Measurements from ENCODE around the gene JUN.
"Not testable (repeated sequence)": the region's sequence is repeated elsewhere in the genome, so short reads cannot be mapped to it uniquely, and the experiment has no call there.

The JUN gene

GRCh38 chr1:58809325-58810010 lies 25.6 kb upstream of the JUN start:
- in situ Hi-C loops (cut with MboI; ENCODE audit: low sequenced_read_pairs): no loop called here

- in situ Hi-C loops (cut with MboI; ENCODE audit: low sequenced_read_pairs): no loop called here
Observed at GRCh38 chr1:58808077-58808476, 24.2 kb upstream of the JUN start.

- in situ Hi-C loops (cut with MboI; ENCODE audit: low sequenced_read_pairs): no loop called here
Observed at GRCh38 chr1:58805716-58806571, 22.1 kb upstream of the JUN start.

- in situ Hi-C loops (cut with MboI; ENCODE audit: low sequenced_read_pairs): no loop called here
Observed at GRCh38 chr1:58804853-58805565, 21.2 kb upstream of the JUN start.

GRCh38 chr1:58803858-58804257 lies 20.0 kb upstream of the JUN start:
- in situ Hi-C loops (cut with MboI; ENCODE audit: low sequenced_read_pairs): no loop called here

- in situ Hi-C loops (cut with MboI; ENCODE audit: low sequenced_read_pairs): no loop called here
Observed at GRCh38 chr1:58802640-58803399, 19.0 kb upstream of the JUN start.

- in situ Hi-C loops (cut with MboI; ENCODE audit: low sequenced_read_pairs): not testable (repeated sequence)
Observed at GRCh38 chr1:58801286-58801685, 17.4 kb upstream of the JUN start.

- in situ Hi-C loops (cut with MboI; ENCODE audit: low sequenced_read_pairs): no loop called here
Observed at GRCh38 chr1:58799650-58800049, 15.8 kb upstream of the JUN start.

- in situ Hi-C loops (cut with MboI; ENCODE audit: low sequenced_read_pairs): no loop called here
Observed at GRCh38 chr1:58798910-58799442, 15.1 kb upstream of the JUN start.

GRCh38 chr1:58796416-58796815 lies 12.6 kb upstream of the JUN start:
- in situ Hi-C loops (cut with MboI; ENCODE audit: low sequenced_read_pairs): no loop called here

GRCh38 chr1:58794585-58794984 lies 10.7 kb upstream of the JUN start:
- in situ Hi-C loops (cut with MboI; ENCODE audit: low sequenced_read_pairs): no loop called here

- in situ Hi-C loops (cut with MboI; ENCODE audit: low sequenced_read_pairs): no loop called here
Observed at GRCh38 chr1:58792846-58793245, 9.0 kb upstream of the JUN start.

GRCh38 chr1:58791106-58791505 lies 7.3 kb upstream of the JUN start:
- in situ Hi-C loops (cut with MboI; ENCODE audit: low sequenced_read_pairs): no loop called here

- in situ Hi-C loops (cut with MboI; ENCODE audit: low sequenced_read_pairs): no loop called here
Observed at GRCh38 chr1:58789996-58790660, 6.3 kb upstream of the JUN start.

- in situ Hi-C loops (cut with MboI; ENCODE audit: low sequenced_read_pairs): no loop called here
Observed at GRCh38 chr1:58789322-58789856, 5.5 kb upstream of the JUN start.

GRCh38 chr1:58788259-58788658 lies 4.4 kb upstream of the JUN start:
- in situ Hi-C loops (cut with MboI; ENCODE audit: low sequenced_read_pairs): no loop called here

GRCh38 chr1:58786927-58787245 lies 3.0 kb upstream of the JUN start:
- in situ Hi-C loops (cut with MboI; ENCODE audit: low sequenced_read_pairs): no loop called here

GRCh38 chr1:58786184-58786926 lies 2.5 kb upstream of the JUN start:
- in situ Hi-C loops (cut with MboI; ENCODE audit: low sequenced_read_pairs): no loop called here

GRCh38 chr1:58785442-58786058 lies 1.7 kb upstream of the JUN start:
- in situ Hi-C loops (cut with MboI; ENCODE audit: low sequenced_read_pairs): no loop called here

All from HL-60/S4 treated with phorbol 12-myristate 13-acetate at 8.2 ng/mL for 4 days and 3 days (cell line).